PC-3 (cell line): Measurements from ENCODE around the gene ATP5PD.

Experiments used
- CTCF ChIP-seq: fragments of 300-600 bp; sonication (generic); conservative IDR thresholded peaks from 2 replicates; pipeline ENCODE4 v1.5.1; 2017; ENCODE audit warnings: antibody characterized with exemption, low read depth, mild to moderate bottlenecking, low read length
- EZH2 ChIP-seq: fragments of 300-600 bp; sonication (generic); IDR thresholded peaks from one replicate; pipeline ENCODE4 v1.6.1; 2017; ENCODE audit warnings: antibody characterized with exemption, mild to moderate bottlenecking, low read length; ENCODE audit not compliant: unreplicated experiment

- TF ChIP-seq EZH2 (no peak), CTCF (no peak)
Measured at GRCh38 chr17:75003957-75004355, 42.8 kb downstream of the ATP5PD start.
